ENCODE data around the gene UPK1A. TPM values are rescaled to one million over a fixed set of nuclear protein-coding genes. Genes with fewer than 3 reads are reported as not detected.

Gene UPK1A
- total RNA-seq, 1 donor from 2014 or later = 0.65 TPM

- Mint-ChIP-seq H3K36me3 (ENCODE audit: low read depth) (peaks cover 14% of the 10 kb centered on the region), H3K4me1 (ENCODE audit: low read depth) (no peaks in the 10 kb centered on the region), H3K27me3 (ENCODE audit: low read depth) (peaks cover 1% of the 10 kb centered on the region), H3K9me3 (ENCODE audit: low read depth) (no peaks in the 10 kb centered on the region), H3K27ac (ENCODE audit: unreplicated experiment) (no peak overlapping the region), H3K4me3 (ENCODE audit: unreplicated experiment) (no peak overlapping the region)
- DNase-seq (ENCODE audit: low spot score) = no peak
- TF ChIP-seq, protein P1, sequence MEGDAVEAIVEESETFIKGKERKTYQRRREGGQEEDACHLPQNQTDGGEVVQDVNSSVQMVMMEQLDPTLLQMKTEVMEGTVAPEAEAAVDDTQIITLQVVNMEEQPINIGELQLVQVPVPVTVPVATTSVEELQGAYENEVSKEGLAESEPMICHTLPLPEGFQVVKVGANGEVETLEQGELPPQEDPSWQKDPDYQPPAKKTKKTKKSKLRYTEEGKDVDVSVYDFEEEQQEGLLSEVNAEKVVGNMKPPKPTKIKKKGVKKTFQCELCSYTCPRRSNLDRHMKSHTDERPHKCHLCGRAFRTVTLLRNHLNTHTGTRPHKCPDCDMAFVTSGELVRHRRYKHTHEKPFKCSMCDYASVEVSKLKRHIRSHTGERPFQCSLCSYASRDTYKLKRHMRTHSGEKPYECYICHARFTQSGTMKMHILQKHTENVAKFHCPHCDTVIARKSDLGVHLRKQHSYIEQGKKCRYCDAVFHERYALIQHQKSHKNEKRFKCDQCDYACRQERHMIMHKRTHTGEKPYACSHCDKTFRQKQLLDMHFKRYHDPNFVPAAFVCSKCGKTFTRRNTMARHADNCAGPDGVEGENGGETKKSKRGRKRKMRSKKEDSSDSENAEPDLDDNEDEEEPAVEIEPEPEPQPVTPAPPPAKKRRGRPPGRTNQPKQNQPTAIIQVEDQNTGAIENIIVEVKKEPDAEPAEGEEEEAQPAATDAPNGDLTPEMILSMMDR (IDR thresholded peaks at IDR 0.05) = no peak
These were observed 2.3 kb upstream of the UPK1A start for GRCh38 chr19:35663981-35664380.

DNA sequence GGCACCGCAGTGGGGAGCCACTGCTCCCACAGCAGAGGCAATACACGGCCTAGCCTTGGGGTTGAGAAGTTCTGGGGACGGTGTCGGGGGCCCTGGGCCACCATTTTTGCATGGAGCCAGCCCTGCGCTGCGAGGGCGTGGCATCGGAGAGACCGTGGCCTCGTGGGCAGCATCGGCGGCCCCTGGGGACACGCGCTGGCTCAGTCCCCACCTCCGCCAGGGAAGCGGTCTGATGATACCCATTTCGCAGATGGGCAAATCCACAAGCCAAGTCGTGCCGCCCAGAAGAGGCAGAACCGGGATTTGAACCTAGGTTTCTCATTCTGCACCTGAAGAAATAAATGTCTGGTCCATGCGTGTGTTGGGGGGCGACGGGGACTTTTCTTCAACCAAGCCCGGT lies 1.2 kb upstream of the UPK1A start:
- Mint-ChIP-seq H3K4me3 (ENCODE audit: unreplicated experiment) (no peak overlapping the region), H3K27ac (ENCODE audit: unreplicated experiment) (no peak overlapping the region), H3K36me3 (ENCODE audit: low read depth) (peaks cover 10% of the 10 kb centered on the region), H3K4me1 (ENCODE audit: low read depth) (no peaks in the 10 kb centered on the region), H3K9me3 (ENCODE audit: low read depth) (no peaks in the 10 kb centered on the region), H3K27me3 (ENCODE audit: low read depth) (peaks cover 10% of the 10 kb centered on the region)
- no peak for DNase-seq (ENCODE audit: low spot score)
- TF ChIP-seq, protein P1 (IDR thresholded peaks at IDR 0.05) = no peak

DNA sequence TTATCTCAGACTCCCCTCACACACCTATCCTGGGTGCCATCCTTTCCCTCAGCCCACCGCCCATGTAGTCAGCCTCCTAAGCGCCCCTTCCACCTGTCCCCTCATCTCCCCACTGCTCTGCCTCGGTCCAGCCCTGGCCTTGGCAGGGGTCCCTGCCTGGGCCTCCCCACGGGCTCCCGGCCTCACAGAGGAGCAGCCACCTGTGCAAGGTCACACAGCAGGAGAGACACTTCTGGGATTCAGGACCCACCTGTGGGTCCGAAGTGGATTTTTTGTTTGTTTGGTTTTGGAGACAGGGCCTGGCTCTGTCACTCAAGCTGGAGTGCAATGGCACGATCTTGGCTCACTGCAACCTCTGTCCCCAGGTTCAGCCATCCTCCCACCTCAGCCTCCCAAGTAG lies 713 bp upstream of the UPK1A start:
- H3K4me3 Mint-ChIP-seq (ENCODE audit: unreplicated experiment) = no peak overlapping the region
- H3K36me3 Mint-ChIP-seq (ENCODE audit: low read depth) = peaks cover 10% of the 10 kb centered on the region
- no peak overlapping the region for H3K27ac Mint-ChIP-seq (ENCODE audit: unreplicated experiment)
- H3K27me3 Mint-ChIP-seq (ENCODE audit: low read depth) = peaks cover 11% of the 10 kb centered on the region
- no peak for DNase-seq (ENCODE audit: low spot score)
- TF ChIP-seq, protein P1 (IDR thresholded peaks at IDR 0.05) = no peak
- no peaks in the 10 kb centered on the region for H3K4me1 Mint-ChIP-seq (ENCODE audit: low read depth)
- H3K9me3 Mint-ChIP-seq (ENCODE audit: low read depth) = no peaks in the 10 kb centered on the region

- no peak overlapping the region for H3K4me3 Mint-ChIP-seq (ENCODE audit: unreplicated experiment)
- DNase-seq (ENCODE audit: low spot score) = no peak
- no peaks in the 10 kb centered on the region for H3K36me3 Mint-ChIP-seq (ENCODE audit: low read depth)
- TF ChIP-seq, protein P1 (IDR thresholded peaks at IDR 0.05) = no peak
- H3K9me3 Mint-ChIP-seq (ENCODE audit: low read depth) = no peaks in the 10 kb centered on the region
- H3K4me1 Mint-ChIP-seq (ENCODE audit: low read depth) = peaks cover 8% of the 10 kb centered on the region
- H3K27me3 Mint-ChIP-seq (ENCODE audit: low read depth) = peaks cover 21% of the 10 kb centered on the region
- no peak overlapping the region for H3K27ac Mint-ChIP-seq (ENCODE audit: unreplicated experiment)
These were observed 3.2 kb downstream of the UPK1A start for GRCh38 chr19:35669566-35669965.

GRCh38 chr19:35669974-35670373 lies 3.7 kb downstream of the UPK1A start:
- H3K36me3 Mint-ChIP-seq (ENCODE audit: low read depth) = no peaks in the 10 kb centered on the region
- no peak overlapping the region for H3K27ac Mint-ChIP-seq (ENCODE audit: unreplicated experiment)
- TF ChIP-seq, protein P1 (IDR thresholded peaks at IDR 0.05) = no peak
- no peak overlapping the region for H3K4me3 Mint-ChIP-seq (ENCODE audit: unreplicated experiment)
- peaks cover 21% of the 10 kb centered on the region for H3K27me3 Mint-ChIP-seq (ENCODE audit: low read depth)
- H3K9me3 Mint-ChIP-seq (ENCODE audit: low read depth) = no peaks in the 10 kb centered on the region
- H3K4me1 Mint-ChIP-seq (ENCODE audit: low read depth) = peaks cover 8% of the 10 kb centered on the region
- no peak for DNase-seq (ENCODE audit: low spot score)

Measured in chondrocyte (in vitro differentiated cells).